Medulla oblongata (tissue), 1 donor: ENCODE results near the gene FCER2.

Source experiments
- DNase-seq: peaks from one replicate; pipeline ENCODE4 v3.0.0-alpha.2; 2015; ENCODE audit errors: extremely low spot score

FCER2 gene

GRCh38 chr19:7701049-7701653 is 780 bp downstream of the FCER2 start:
- DNase-seq, result no peak

- no peak for DNase-seq
These were observed 2.2 kb downstream of the FCER2 start for GRCh38 chr19:7699417-7700401.

- DNase-seq, result no peak
These were observed 2.9 kb downstream of the FCER2 start for GRCh38 chr19:7699003-7699402.

GRCh38 chr19:7698583-7698982 is 3.3 kb downstream of the FCER2 start:
- no peak for DNase-seq

- no peak for DNase-seq
These were observed 4.1 kb downstream of the FCER2 start for GRCh38 chr19:7697721-7698287.

GRCh38 chr19:7694499-7694898 is 7.4 kb downstream of the FCER2 start:
- DNase-seq, result no peak

- no peak for DNase-seq
These were observed 9.4 kb downstream of the FCER2 start for GRCh38 chr19:7692417-7693088.

- DNase-seq, result no peak
These were observed 10.4 kb downstream of the FCER2 start for GRCh38 chr19:7691497-7691896.

- DNase-seq, result no peak
These were observed 11.1 kb downstream of the FCER2 start for GRCh38 chr19:7690779-7691258.

GRCh38 chr19:7689165-7689564 is 12.8 kb downstream of the FCER2 start:
- no peak for DNase-seq

- no peak for DNase-seq
These were observed 14.8 kb downstream of the FCER2 start for GRCh38 chr19:7687177-7687576.

GRCh38 chr19:7685546-7686445 is 16.1 kb downstream of the FCER2 start:
- DNase-seq, result no peak

GRCh38 chr19:7682175-7682855 is 19.6 kb downstream of the FCER2 start:
- no peak for DNase-seq

- DNase-seq, result peak; percentile 81
These were observed 20.4 kb downstream of the FCER2 start for GRCh38 chr19:7681340-7682174.

GRCh38 chr19:7680606-7681339 is 21.2 kb downstream of the FCER2 start, which contains the start of gene TRAPPC5:
Gene TRAPPC5, plus strand, starts transcription at chr19:7680833. Its CDS starts 1,421 bp downstream, at chr19:7682254.
- peak; percentile 87 for DNase-seq

- no peak for DNase-seq
These were observed 21.9 kb downstream of the FCER2 start for GRCh38 chr19:7679771-7680605.

GRCh38 chr19:7678971-7679751 is 22.8 kb downstream of the FCER2 start:
- DNase-seq, result peak; percentile 13
